ENCODE results near the gene VTN. TPM values are rescaled to one million over a fixed set of nuclear protein-coding genes. Genes with fewer than 3 reads are reported as not detected.

Gene VTN
- total RNA-seq, 2 donors from 2014 or later, result 0.34 to 0.53 TPM

DNA sequence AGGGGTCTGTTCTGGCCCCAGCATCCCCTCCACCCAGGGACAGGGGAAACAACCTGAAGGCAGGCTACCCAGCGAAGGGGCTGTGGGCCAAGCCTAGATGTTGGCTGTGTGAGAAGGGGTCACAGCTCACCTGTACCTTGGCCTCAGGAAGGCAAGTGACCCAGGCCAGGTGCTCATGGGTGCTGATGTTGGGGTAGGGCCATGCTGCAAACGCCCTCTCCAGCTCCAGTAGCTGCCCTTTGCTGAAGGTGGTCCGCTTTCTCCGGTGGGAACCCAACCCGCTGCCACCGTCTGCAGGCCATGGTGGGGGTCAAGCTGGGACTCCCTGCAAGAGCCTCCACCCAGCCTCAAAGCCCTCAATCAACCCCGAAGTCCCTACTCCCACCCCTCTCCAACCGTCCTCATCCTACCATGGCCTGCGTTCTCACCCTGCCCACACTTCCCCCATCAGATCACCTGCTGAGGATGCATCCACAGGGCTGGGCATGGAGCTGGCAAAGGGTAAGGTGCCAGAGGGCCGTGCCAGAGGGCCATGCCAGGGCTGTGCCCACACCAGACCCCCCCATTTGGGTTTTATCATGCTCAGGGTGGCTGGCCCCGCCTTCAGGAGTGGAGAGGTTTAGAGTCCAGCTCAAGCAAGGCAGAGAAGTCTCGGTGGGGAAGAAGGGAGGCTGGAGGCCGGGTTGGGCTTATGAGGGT is 5.3 kb downstream of the VTN start, which contains the start of gene SEBOX:
TSS of gene SEBOX (minus strand) at position 535 of the 699 bp plus-strand sequence. CDS start at position 487, 48 bp downstream.
- no peak for ATAC-seq
- H3K36me3 Mint-ChIP-seq, result peaks cover 0 to 14% of the 10 kb centered on the region in 2 donors
- H3K27ac Mint-ChIP-seq, result peak within 1 kb of the TSS in 1 of 2 donors; percentile 74
- DNase-seq (ENCODE audit: low spot score in 2 of 2), result no peak
- H3K9me3 Mint-ChIP-seq, result no peaks in the 10 kb centered on the region

DNA sequence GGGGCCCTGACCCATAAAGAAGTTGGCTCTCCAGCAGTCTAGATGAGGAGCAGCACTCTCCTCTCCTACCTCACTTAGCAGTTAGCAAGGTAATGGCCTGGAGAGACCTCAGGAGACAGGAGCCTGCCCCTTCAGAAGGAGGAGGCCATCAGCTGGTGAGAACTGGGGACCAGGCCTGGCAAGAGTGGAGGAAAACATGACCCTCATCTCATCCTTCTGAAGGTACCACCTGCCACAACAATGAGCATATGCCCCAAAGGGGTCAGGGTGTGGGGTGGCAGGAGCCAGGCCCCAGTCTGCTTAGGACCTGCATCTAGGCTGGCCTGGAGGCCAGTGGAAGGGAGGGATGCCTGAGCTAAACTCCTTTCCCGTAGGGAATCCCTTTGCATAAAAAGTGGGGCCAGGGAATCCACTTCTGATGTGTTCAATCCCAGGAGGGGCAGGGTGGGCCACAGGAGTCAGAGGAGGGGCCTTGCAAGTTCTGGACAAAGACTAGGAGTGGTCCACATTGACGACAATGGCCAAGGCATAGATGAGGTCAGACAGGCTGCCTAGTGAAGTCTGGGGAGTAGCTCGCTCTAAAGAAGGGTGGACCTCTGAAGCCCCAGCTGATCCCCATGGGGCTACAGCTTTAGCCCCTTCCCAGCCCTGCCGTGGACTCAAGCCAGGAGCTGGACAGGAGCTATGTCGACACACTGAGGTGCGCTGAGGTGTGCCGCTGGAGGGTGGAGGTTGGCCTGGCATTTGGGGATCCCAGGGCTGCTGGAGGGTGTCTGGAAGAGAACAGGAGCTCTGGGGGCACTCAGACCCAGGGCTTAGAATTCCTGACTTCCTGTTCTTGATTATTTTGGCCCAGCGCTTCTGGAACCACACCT is 6.1 kb downstream of the VTN start:
- H3K27ac Mint-ChIP-seq, result no peak overlapping the region
- DNase-seq (ENCODE audit: low spot score in 2 of 2), result no peak
- peaks cover 0 to 14% of the 10 kb centered on the region in 2 donors for H3K36me3 Mint-ChIP-seq
- H3K9me3 Mint-ChIP-seq, result no peaks in the 10 kb centered on the region
- no peak for ATAC-seq

DNA sequence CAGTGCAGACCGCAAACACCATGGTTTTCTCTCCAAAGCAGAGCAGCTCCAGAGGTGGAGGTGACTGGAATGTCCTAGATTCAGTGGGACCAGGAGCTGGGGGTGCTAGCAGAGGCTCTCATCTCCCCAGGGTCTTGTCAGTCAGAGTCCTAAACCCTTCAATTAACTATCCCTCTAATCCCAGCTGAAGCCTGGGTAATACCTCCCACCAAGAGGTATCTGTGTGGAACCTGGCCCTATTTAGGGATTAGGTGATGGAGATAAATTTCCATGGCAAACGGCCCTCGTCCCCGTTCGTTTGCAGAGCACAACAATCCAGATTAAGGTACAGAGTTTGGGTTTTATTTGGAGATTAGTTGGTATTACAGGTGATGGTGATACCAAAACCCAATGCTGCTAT is 6.9 kb downstream of the VTN start:
- H3K9me3 Mint-ChIP-seq, result no peaks in the 10 kb centered on the region
- peaks cover 0 to 15% of the 10 kb centered on the region in 2 donors for H3K36me3 Mint-ChIP-seq
- peak overlapping the region in 1 of 2 donors; percentile 7 for H3K27ac Mint-ChIP-seq
- DNase-seq (ENCODE audit: low spot score in 2 of 2), result no peak
- ATAC-seq, result no peak

DNA sequence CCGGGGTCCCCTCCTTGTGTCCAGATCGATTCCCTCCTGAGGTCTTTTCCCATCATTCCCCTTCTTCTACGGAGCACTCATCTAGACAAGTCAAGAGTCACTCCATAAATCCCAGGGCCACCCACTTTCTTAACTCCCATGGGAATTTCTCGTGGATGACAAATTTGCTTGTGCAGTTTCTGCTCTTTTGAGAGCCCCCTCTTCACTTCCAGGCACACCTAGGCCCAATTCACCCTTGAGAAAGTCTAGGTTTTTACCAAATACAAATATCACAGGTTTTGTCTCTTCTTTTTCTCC is 12.3 kb downstream of the VTN start:
- ATAC-seq (no peak), DNase-seq (ENCODE audit: low spot score in 2 of 2) (no peak)
- H3K27ac Mint-ChIP-seq, result peak overlapping the region; percentile 96 to 99
- no peaks in the 10 kb centered on the region for H3K9me3 Mint-ChIP-seq
- peaks cover 7 to 32% of the 10 kb centered on the region in 2 donors for H3K36me3 Mint-ChIP-seq

DNA sequence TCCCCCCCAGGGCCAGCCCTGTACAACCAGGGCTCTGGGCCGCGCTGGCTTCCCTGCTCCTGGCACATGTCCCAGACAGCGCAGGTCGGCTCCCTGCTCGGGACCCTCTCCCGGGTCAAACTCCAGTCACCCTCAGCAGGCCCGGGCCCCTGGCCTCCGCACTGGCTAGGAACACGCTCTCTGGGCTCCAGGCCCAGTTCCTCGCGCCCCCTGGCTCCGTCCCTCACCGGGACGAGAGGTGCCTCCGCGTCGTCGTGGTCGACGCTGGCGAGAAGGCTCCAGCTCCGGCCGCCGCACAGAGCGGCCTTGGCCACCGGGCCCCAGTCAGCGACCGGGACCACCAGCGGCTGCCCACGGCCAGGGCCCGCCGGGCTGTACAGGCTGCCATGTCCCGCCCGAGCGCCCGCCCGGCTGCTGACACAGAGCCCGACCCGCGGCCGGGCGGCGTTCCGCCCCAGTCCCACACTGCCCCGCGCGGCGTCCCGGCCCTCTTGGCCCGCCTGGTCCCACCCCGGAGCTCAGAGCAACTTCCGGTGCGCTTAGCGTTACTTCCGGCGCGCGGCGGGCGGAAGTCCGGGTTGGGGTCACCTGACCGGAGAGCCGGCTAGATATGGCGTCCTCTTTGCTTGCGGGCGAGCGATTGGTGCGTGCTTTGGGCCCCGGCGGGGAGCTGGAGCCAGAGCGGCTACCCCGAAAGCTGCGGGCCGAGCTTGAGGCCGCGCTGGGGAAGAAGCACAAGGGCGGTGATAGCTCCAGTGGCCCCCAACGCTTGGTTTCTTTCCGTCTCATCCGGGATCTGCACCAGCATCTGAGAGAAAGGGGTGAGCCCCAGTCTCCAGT is 12.8 kb downstream of the VTN start, which contains the start of gene POLDIP2:
TSS of gene POLDIP2 (minus strand) at position 467 of the 840 bp plus-strand sequence. CDS start at position 388, 79 bp downstream.
- no peaks in the 10 kb centered on the region for H3K9me3 Mint-ChIP-seq
- H3K27ac Mint-ChIP-seq, result peak within 1 kb of the TSS; percentile 96 to 99
- DNase-seq (ENCODE audit: low spot score in 2 of 2) (peak; percentile 96), ATAC-seq (peak; percentile 99 to 100)
- peaks cover 7 to 32% of the 10 kb centered on the region in 2 donors for H3K36me3 Mint-ChIP-seq

DNA sequence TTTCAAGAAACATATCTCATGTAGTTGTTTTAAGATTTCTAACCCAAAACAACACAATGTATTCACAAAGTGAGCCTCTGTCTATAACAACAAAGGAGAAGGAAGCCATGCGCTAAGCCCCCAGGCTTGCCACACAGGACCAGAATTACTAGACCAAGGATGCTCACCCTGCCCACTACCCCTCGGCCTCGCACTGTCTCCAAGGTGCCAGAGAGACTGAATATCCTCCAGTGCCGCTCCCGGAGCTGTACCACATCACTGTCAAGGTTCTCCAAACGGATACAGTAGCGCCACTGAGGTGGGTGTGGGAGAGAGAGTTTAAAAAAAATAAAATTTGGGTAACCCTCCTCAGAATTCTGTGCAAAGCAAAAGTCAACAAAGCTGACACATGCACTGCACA is 19.8 kb downstream of the VTN start:
- DNase-seq (ENCODE audit: low spot score in 2 of 2) (no peak), ATAC-seq (no peak)
- Mint-ChIP-seq H3K27ac (peak overlapping the region in 1 of 2 donors; percentile 10), H3K9me3 (no peaks in the 10 kb centered on the region), H3K36me3 (no peaks in the 10 kb centered on the region)

DNA sequence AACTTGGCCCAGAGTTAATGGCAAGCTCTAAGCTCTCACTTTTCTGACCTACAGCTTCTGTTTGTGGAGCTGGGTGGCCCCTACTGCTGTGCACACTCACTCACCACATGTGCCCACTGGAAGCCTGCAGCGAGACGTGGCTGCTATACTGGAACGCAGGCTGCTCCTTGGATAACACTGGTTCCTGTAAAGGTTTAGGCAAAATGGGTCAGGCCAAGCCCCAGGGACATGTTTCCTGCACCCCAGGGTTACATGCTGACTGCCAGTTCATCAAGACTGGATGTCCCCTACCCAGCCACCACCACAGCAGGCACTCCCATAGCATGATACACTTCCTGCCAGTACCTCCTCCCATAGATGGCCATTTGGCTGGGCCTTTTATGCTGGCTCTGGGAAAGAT is 21.1 kb downstream of the VTN start:
- DNase-seq (ENCODE audit: low spot score in 2 of 2), result no peak
- Mint-ChIP-seq H3K36me3 (no peaks in the 10 kb centered on the region), H3K9me3 (no peaks in the 10 kb centered on the region), H3K27ac (no peak overlapping the region)
- no peak for ATAC-seq

DNA sequence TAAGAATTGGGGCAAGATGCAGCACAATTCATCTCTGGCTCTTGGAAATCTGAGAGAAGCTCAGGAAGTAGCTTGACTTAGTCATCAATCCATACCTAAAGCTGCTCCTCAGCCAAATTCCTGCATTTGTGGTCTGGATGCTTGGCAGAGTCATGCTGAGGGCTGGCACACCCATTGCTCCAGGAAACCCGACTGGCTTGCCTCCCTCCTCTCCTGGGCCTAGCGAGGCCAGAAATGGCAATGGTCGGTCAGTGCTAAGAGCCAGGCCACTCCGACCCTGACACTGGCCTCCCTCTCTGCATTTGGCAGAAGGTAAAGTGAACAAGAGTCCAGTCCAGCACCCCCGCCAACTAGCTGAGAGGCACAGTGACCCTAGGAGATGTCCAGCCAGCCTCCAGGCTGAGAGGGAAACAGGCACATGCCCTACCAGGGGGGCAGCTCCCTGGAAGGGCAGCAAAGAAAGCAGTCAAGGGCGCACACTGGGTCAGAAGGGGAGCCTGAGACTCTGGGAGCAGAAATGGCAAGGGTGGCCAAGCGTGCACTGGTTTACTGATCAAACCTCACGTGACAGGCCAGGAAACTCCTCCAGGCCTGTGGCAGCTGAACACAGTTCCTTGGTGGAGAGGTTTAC is 22.7 kb downstream of the VTN start:
- H3K36me3 Mint-ChIP-seq, result no peaks in the 10 kb centered on the region
- ATAC-seq (no peak), DNase-seq (ENCODE audit: low spot score in 2 of 2) (no peak)
- no peaks in the 10 kb centered on the region for H3K9me3 Mint-ChIP-seq
- H3K27ac Mint-ChIP-seq, result peak overlapping the region in 1 of 2 donors; percentile 27

DNA sequence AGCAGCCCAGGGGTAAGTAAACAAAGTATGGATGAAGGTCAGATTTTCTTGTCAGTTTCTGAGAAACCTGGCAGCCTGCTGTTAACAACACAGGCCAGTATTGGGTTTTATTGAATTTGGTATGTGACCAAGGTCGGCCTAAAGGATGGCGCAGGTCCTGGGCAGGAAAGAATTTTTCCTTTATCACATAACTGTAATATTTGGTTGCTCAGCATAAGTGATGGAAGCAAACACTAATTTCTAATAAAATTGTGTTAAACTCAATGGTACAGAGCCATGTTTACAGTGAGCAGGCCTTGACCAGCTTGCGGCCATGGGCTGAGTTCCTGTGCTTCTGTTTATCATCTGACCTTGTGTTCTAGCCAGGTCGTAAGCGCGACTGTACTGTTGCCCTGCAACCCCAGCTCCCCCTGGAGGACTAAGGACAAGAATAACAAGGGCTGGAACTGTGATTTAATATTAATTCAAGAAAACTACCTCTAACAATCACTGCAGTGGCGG is 23.3 kb downstream of the VTN start:
- no peak for DNase-seq (ENCODE audit: low spot score in 2 of 2)
- ATAC-seq, result no peak
- H3K27ac Mint-ChIP-seq, result peak overlapping the region; percentile 51 to 72
- no peaks in the 10 kb centered on the region for H3K36me3 Mint-ChIP-seq
- H3K9me3 Mint-ChIP-seq, result no peaks in the 10 kb centered on the region

DNA sequence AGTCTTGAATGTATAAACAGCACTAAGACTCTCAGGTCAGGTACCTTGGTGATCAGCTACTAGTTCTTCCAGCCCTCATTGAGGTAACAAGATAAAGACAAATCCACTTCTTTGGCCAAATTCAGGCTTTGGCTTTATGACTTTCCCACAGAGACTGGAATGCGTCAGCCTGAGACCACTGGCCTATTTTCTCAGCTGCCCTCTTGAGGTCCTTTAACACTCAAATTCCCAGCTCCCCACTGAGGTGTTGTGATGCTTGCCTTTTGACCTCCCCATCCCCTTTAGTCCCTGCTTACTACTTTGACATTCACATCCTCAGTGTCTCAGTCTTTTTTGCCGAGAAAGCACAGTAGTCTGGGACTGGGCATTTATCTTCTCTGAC is 23.9 kb downstream of the VTN start:
- ATAC-seq, result no peak
- Mint-ChIP-seq H3K36me3 (no peaks in the 10 kb centered on the region), H3K9me3 (no peaks in the 10 kb centered on the region), H3K27ac (peak overlapping the region; percentile 51 to 72)
- no peak for DNase-seq (ENCODE audit: low spot score in 2 of 2)

DNA sequence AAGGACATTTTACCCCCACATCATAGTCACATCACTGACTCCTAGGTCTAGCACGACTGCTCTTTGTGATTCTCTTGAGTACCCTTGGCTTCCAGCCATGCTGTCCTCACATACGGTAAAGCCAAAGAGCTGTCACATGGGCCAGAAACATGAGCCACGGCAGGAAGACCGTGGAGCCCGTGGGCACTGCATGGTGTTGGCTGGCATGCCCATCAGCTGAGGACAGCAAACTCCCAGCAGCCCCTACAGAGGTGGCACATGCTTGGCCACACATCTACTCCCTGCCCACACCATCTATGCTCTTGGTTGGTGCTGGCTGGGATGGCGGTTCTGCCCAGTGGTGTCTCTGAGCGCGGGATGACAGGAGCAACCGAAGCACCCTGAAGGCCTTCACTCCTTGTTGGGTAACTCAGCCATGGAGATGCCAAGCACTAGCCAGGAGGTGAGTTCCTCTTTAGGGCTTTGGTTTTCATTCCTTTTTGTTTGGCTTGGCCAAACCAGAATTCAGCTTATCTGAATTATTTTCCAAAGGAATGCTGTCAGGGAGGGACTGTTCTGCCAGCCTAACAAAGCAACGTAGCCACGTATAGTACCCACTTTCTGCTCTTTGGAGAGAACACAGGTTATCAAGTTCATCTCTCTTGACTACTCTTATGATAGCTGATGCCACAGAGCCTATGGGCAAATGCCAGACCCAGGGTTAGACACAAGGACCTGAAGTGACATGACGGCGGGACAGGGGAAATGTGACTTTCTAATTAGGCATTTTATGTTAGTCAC is 24.5 kb downstream of the VTN start:
- Mint-ChIP-seq H3K9me3 (no peaks in the 10 kb centered on the region), H3K27ac (peak overlapping the region; percentile 51 to 72), H3K36me3 (no peaks in the 10 kb centered on the region)
- DNase-seq (ENCODE audit: low spot score in 2 of 2), result no peak
- ATAC-seq, result peak in 1 of 2 donors; percentile 15

DNA sequence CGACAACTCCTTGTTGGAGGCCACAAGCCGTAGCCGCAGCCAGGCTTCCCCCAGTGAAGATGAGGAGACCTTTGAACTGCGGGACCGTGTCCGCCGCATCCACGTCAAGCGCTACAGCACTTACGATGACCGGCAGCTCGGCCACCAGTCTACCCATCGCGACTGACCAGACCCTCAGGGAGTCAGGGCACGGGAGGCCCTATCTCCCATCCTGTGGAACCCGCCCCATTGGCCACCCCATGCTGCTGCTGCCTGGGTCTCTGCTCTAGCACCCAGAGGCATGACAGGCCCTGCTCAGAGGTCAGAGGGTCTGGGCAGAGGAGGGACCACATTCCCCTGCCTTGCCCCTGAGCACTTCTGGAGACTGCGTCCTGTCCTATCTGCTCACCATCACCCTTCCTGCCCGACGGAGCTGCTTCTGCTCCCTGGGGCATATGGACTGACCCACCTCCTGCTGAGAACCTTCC is 25.6 kb downstream of the VTN start:
- Mint-ChIP-seq H3K9me3 (no peaks in the 10 kb centered on the region), H3K27ac (peak overlapping the region; percentile 22 to 38), H3K36me3 (no peaks in the 10 kb centered on the region)
- ATAC-seq (peak in 1 of 2 donors; percentile 25), DNase-seq (ENCODE audit: low spot score in 2 of 2) (no peak)

DNA sequence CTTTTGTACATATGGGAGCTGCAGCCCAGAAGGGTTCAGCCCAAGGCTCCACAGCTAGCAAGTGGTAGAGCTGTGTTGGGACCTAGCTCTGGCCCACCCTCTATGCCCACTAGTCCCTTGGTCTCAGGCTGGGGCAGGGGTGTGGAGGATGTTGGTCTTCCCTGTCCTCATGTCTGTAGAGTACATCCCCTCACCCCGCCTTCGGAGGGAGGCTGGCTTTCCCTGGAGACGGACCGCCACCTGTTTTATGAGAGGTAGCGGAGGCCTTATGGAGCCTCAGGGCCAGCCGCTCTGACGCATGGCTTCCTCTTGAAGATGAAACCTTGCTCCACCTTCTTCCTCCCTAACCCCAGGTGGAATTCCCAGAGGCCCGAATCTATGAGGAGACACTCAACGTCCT is 26.1 kb downstream of the VTN start:
- no peaks in the 10 kb centered on the region for H3K36me3 Mint-ChIP-seq
- H3K27ac Mint-ChIP-seq, result peak overlapping the region; percentile 22 to 38
- ATAC-seq (peak in 1 of 2 donors; percentile 18), DNase-seq (ENCODE audit: low spot score in 2 of 2) (no peak)
- no peaks in the 10 kb centered on the region for H3K9me3 Mint-ChIP-seq

DNA sequence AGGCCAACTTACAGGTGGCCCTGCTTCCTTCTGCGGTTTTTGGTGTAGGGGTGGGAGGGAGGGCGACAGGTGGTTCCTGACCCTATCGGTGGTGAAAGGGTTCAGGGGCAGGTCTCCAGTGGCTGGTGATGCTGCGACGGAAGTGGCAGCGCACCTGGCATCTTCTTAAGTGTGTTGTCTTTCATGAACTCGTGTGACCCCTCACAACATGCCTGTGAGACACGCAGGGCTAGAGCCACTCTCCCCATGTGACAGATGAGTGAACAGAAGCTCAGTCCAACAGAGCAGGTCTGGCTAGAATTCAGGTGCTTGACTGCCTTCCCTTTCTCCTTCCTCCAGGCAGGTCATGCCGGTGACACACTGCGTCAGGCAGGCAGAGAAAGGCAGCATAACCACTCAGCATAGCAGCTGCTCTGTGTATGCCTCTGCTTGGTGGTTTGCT is 26.6 kb downstream of the VTN start:
- H3K9me3 Mint-ChIP-seq, result no peaks in the 10 kb centered on the region
- peaks cover 0 to 2% of the 10 kb centered on the region in 2 donors for H3K36me3 Mint-ChIP-seq
- DNase-seq (ENCODE audit: low spot score in 2 of 2) (no peak), ATAC-seq (peak in 1 of 2 donors; percentile 19)
- H3K27ac Mint-ChIP-seq, result peak overlapping the region in 1 of 2 donors; percentile 38

DNA sequence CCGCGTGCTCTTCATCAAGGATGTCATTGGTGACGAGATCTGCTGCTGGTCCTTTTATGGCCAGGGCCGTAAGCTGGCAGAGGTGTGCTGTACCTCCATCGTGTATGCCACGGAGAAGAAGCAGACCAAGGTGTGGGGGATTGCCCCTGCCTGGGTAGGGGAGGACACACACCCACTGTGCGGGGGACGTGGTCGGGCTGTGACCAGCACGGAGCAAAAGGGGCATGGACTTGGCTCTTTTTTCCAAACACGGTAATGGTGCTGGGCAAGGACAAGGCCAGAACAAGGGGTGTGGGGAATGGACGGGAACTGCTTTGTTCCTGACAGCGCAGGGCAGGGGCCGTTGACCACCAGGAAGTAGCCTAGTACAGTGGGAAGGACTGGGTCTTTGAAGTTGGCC is 27.8 kb downstream of the VTN start:
- Mint-ChIP-seq H3K9me3 (no peaks in the 10 kb centered on the region), H3K27ac (peak overlapping the region in 1 of 2 donors; percentile 29), H3K36me3 (peaks cover 0 to 13% of the 10 kb centered on the region in 2 donors)
- no peak for DNase-seq (ENCODE audit: low spot score in 2 of 2)
- ATAC-seq, result no peak
